Esophagus squamous epithelium (tissue), 5 donors: ENCODE measurements around the gene CRYBA1. TPM values are rescaled to one million over a fixed set of nuclear protein-coding genes. Genes with fewer than 3 reads are reported as not detected.

Experiments
- DNase-seq: peaks from one replicate; lab custom pipeline; 2025; lab: John Stamatoyannopoulos, UW
- H3K27ac ChIP-seq, 4 donors: fragments of 200-600 bp; sonication (generic); one replicate each; pipeline ENCODE4 v1.5.1; 2016 to 2019; ENCODE audit warnings: mild to moderate bottlenecking in 1 of 4
- H3K27me3 ChIP-seq, 4 donors: fragments of 200-600 bp; sonication (generic); 1 replicate in 3 of 4; 2 replicates in 1 of 4; pipeline versions ENCODE4 v1.5.1 to v1.6.0; 2017 to 2021; ENCODE audit warnings: antibody characterized with exemption in 1 of 4
- H3K36me3 ChIP-seq, 3 donors: fragments of 200-600 bp; sonication (generic); one replicate each; pipeline ENCODE4 v1.5.1; 2016 to 2019
- H3K4me1 ChIP-seq, 3 donors: fragments of 200-600 bp; sonication (generic); one replicate each; pipeline ENCODE4 v1.5.1; 2017 to 2019
- H3K4me3 ChIP-seq, 4 donors: fragments of 200-600 bp; sonication (generic); 1 replicate in 3 of 4; 2 replicates in 1 of 4; pipeline ENCODE4 v1.5.1; 2016 to 2019; ENCODE audit warnings: mild to moderate bottlenecking in 2 of 4, moderate library complexity in 1 of 4
- H3K9me3 ChIP-seq, 3 donors: fragments of 200-600 bp; sonication (generic); one replicate each; pipeline ENCODE4 v1.5.1; 2016 to 2019
- POLR2A ChIP-seq, 4 donors: fragments of 450-650 bp; IDR thresholded peaks; one replicate each; pipeline ENCODE4 v1.6.1; 2017; ENCODE audit warnings: antibody characterized with exemption in 4 of 4, mild to moderate bottlenecking in 4 of 4, moderate library complexity in 3 of 4
- WGBS, 2 donors: methylation state at CpG; one replicate each; pipeline ENCODE4 v1.1.5; 2018; 5-methylcytosine and 5-hydroxymethylcytosine counted together
- intact Hi-C: fragments of 100-400 bp; cut with DNase I; formaldehyde crosslinking; loops from one replicate; pipeline ENCODE4 v1.15.0; 2022
- total RNA-seq, 4 donors: library from RNA; depleted of rRNA; stranded (reverse); fragments of >200 nt; gene quantifications; one replicate each; pipeline ENCODE4 v1.1.0, GENCODE V29; 2016
- TF ChIP-seq, protein P1 (sequence below), 6 experiments: fragments of 450-650 bp in 4 of 6; fragments of 200-600 bp in 2 of 6; sonication (generic) in 2 of 6; IDR thresholded peaks; one replicate each; pipeline ENCODE4 v1.5.1; 2016 to 2019; ENCODE audit warnings: antibody characterized with exemption in 6 of 6, mild to moderate bottlenecking in 4 of 6, moderate library complexity in 4 of 6
- donor health status: DM: yes; HTN: yes; CAD: no.

CRYBA1 gene
- total RNA-seq, 4 donors from 2014 or later = not detected

DNA sequence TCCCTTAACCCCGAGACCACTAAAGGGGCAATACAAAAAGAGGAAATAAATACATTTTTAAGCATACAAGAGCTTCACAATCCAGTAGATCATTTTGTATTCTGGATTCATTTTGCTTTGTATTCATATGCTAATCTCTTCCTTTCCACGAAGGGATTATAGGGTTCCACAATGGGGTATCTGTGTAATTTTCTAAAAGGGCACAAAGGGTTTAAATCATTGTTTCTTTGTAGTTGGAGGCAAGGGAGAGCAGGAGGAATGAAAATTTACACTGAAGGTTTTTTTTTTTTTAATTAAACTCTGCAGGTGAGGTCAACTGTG, 47.9 kb downstream of the CRYBA1 start:
- H3K27ac ChIP-seq = peak overlapping the region; percentile 99 to 100 (median 100)
- H3K4me1 ChIP-seq = peaks cover 20 to 35% (median 25%) of the 10 kb centered on the region in 3 donors
- no peaks in the 10 kb centered on the region for H3K9me3 ChIP-seq
- 0 to 3% methylated on average over 2 of the region's 2 CpGs for WGBS, 2 donors
- TF ChIP-seq, protein P1, sequence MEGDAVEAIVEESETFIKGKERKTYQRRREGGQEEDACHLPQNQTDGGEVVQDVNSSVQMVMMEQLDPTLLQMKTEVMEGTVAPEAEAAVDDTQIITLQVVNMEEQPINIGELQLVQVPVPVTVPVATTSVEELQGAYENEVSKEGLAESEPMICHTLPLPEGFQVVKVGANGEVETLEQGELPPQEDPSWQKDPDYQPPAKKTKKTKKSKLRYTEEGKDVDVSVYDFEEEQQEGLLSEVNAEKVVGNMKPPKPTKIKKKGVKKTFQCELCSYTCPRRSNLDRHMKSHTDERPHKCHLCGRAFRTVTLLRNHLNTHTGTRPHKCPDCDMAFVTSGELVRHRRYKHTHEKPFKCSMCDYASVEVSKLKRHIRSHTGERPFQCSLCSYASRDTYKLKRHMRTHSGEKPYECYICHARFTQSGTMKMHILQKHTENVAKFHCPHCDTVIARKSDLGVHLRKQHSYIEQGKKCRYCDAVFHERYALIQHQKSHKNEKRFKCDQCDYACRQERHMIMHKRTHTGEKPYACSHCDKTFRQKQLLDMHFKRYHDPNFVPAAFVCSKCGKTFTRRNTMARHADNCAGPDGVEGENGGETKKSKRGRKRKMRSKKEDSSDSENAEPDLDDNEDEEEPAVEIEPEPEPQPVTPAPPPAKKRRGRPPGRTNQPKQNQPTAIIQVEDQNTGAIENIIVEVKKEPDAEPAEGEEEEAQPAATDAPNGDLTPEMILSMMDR (IDR thresholded peaks at IDR 0.05) = no peak
- no peak for TF ChIP-seq POLR2A (IDR thresholded peaks at IDR 0.05)
- no peak for DNase-seq
- intact Hi-C loops = loop anchor here (10.0 kb wide), 1 partner anchor 140 kb away; no protein-coding TSS in a partner anchor
- peaks cover 0 to 8% (median 0%) of the 10 kb centered on the region in 3 donors for H3K36me3 ChIP-seq
- no peaks in the 10 kb centered on the region for H3K27me3 ChIP-seq
- H3K4me3 ChIP-seq = peak overlapping the region; percentile 92 to 99 (median 96)

DNA sequence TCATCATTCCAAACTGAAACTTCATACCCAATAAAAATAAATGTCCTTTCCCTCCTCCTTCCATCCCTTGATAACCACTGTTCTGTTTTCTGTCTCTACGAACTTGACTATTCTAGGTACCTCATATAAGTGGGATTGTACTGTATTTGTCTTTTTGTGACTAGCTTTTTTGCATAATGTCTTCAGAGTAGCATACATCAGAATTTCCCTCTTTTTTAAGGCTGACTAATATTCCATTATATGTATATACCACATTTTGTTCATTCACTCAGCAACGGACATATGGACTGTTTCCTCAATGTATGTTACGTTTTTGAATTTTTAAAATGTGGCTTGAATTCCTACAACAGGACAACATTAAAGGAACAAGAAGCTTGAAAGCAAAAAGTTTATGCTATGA, 48.8 kb downstream of the CRYBA1 start:
- WGBS, 2 donors = 87 to 98% methylated on average over 3 of the region's 3 CpGs
- intact Hi-C loops = loop anchor here (10.0 kb wide), 1 partner anchor 141 kb away; no protein-coding TSS in a partner anchor

DNA sequence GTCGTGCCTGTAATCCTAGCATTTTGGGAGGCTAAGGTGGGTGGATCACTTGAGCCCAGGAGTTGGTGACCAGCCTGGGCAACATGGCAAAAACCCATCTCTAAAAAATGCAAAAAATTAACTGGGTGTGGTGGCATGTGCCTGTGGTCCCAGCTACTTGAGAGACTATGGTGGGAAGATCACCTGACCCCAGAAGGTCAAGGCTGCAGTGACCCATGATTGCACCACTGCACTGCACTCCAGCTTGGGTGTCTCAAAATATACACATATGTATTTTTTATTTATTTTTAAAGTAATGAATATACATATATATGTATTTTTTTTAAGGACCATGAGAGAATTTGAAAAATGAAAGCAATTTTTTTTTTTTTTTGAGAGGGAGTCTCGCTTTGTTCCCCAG, 52.4 kb downstream of the CRYBA1 start:
- no peaks in the 10 kb centered on the region for H3K27me3 ChIP-seq
- DNase-seq = no peak
- H3K27ac ChIP-seq = no peak overlapping the region
- TF ChIP-seq POLR2A (IDR thresholded peaks at IDR 0.05) = no peak
- TF ChIP-seq, protein P1 (IDR thresholded peaks at IDR 0.05) = no peak
- intact Hi-C loops = loop anchor here (10.0 kb wide), 1 partner anchor 144 kb away; no protein-coding TSS in a partner anchor
- H3K36me3 ChIP-seq = no peaks in the 10 kb centered on the region
- peaks cover 3 to 9% (median 4%) of the 10 kb centered on the region in 3 donors for H3K4me1 ChIP-seq
- 89 to 100% methylated on average over 2 of the region's 2 CpGs for WGBS, 2 donors
- H3K9me3 ChIP-seq = no peaks in the 10 kb centered on the region
- no peak overlapping the region for H3K4me3 ChIP-seq

More for the DNA sequence above, 48.8 kb downstream of the CRYBA1 start:
- no peaks in the 10 kb centered on the region for H3K9me3 ChIP-seq
- no peak overlapping the region for H3K27ac ChIP-seq
- H3K36me3 ChIP-seq = no peaks in the 10 kb centered on the region
- no peaks in the 10 kb centered on the region for H3K27me3 ChIP-seq
- DNase-seq = no peak
- TF ChIP-seq POLR2A (IDR thresholded peaks at IDR 0.05) = no peak
- TF ChIP-seq, protein P1 (IDR thresholded peaks at IDR 0.05) = no peak
- no peak overlapping the region for H3K4me3 ChIP-seq
- H3K4me1 ChIP-seq = peaks cover 12 to 27% (median 16%) of the 10 kb centered on the region in 3 donors

DNA sequence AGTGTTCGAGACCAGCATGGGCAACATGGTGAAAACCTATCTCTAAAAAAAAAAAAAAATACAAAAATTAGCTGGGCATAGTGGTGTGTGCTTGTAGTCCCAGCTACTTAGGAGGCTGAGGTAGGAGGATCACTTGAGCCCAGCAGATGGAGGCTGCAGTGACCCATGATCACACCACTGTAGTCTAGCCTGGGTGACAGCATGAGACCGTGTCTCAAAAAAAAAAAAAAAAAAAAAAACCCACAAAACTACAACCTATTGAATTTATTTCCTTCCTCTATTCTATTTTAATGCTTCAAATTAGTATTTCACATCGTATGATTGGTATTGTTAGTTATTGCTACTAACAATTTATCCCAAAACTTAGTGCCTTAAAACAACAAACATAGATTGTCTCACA, 56.7 kb downstream of the CRYBA1 start:
- intact Hi-C loops = no loop called here
- WGBS, 2 donors = 54 to 62% methylated on average over 3 of the region's 3 CpGs

More for the DNA sequence above, 56.7 kb downstream of the CRYBA1 start:
- no peaks in the 10 kb centered on the region for H3K9me3 ChIP-seq
- TF ChIP-seq POLR2A (IDR thresholded peaks at IDR 0.05) = no peak
- TF ChIP-seq, protein P1 (IDR thresholded peaks at IDR 0.05) = no peak
- no peaks in the 10 kb centered on the region for H3K27me3 ChIP-seq
- no peak for DNase-seq
- no peaks in the 10 kb centered on the region for H3K36me3 ChIP-seq
- H3K4me3 ChIP-seq = no peak overlapping the region
- H3K4me1 ChIP-seq = no peaks in the 10 kb centered on the region
- H3K27ac ChIP-seq = no peak overlapping the region

Other genes starting within 250 kb of the CRYBA1 start
- not detected for gene SEZ6, start 240.8 kb upstream of the CRYBA1 start, total RNA-seq
- gene PIPOX, start 203.7 kb upstream of the CRYBA1 start, total RNA-seq = 1 to 10 TPM in 2 of 4 donors, not detected in 2; 1.3 to 4.2 TPM
- 10 to 100 TPM; 44.0 to 74.9 (median 68.5) TPM for gene MYO18A, start 66.5 kb upstream of the CRYBA1 start, total RNA-seq
- gene NUFIP2, start 47.3 kb downstream of the CRYBA1 start, total RNA-seq = 10 to 100 TPM; 20.5 to 33.0 (median 28.4) TPM
- gene TAOK1, start 143.5 kb downstream of the CRYBA1 start, total RNA-seq = 10 to 100 TPM; 24.9 to 41.4 (median 38.7) TPM